ENCODE data around the gene EIF3L. TPM values are rescaled to one million over a fixed set of nuclear protein-coding genes. Genes with fewer than 3 reads are reported as not detected.

The EIF3L gene
- total and polyA plus RNA-seq, 2 donors (not counting 3 experiments of a cell fraction or from before 2014, with no cell fraction given): 479 to 601 TPM

DNA sequence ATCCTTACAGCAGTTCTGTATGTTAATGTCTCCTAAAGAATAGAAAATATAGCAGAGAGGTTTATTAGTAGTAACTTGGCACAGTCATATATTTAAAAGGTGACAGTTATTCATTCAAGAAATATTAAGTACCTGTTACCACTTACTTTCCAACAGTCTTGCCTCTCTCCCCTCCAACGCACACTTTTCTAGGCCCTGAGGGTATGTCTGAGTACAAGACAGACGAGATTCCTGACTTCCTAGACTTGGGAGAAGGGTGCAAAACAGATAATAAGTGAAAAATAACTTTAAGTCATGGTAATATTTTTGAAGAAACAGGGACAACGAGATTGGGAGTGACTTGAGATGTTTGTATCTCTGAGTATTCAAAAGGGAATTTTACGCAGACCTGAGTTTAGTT, 1.6 kb downstream of the EIF3L start:
- POLR2A ChIA-PET: no interaction called here
- no TSS peak for BruUV-seq (replicated peaks)

More for the DNA sequence above, 1.6 kb downstream of the EIF3L start:
- peaks cover 7% of the 10 kb centered on the region for H4K20me1 ChIP-seq (replicated peaks; ENCODE audit: control insufficient read depth, extremely low read depth, insufficient read depth, low read length)
- dilution Hi-C loops (cut with MboI; ENCODE audit: extremely low pct_ligation_motif_present, low sequenced_read_pairs): no loop called here
- no peak overlapping the region for H3K9ac ChIP-seq (replicated peaks; ENCODE audit: extremely low read depth, insufficient read depth, low read length)
- H3K4me2 ChIP-seq (ENCODE audit: insufficient read depth, low read length): peak overlapping the region; percentile 94
- no peaks in the 10 kb centered on the region for H3K27me3 ChIP-seq (ENCODE audit: control insufficient read depth in 2 of 2, insufficient read depth in 2 of 2, low read length in 2 of 2)
- H3K36me3 ChIP-seq (ENCODE audit: control insufficient read depth in 2 of 2, extremely low read depth in 1 of 2, insufficient read depth in 2 of 2, low read length in 2 of 2): peaks cover 21 to 29% of the 10 kb centered on the region in 2 experiments
- H3K9me1 ChIP-seq (replicated peaks; ENCODE audit: control insufficient read depth, extremely low read depth, insufficient read depth, low read length): no peaks in the 10 kb centered on the region
- intact Hi-C loops (cut with micrococcal nuclease): no loop called here
- no peak overlapping the region for H3K4me3 ChIP-seq (replicated peaks in 1 of 3; ENCODE audit: insufficient read depth in 1 of 3, low read depth in 1 of 3, low read length in 3 of 3)
- H3K4me1 ChIP-seq (ENCODE audit: control insufficient read depth, extremely low read depth, insufficient read depth, low read length): peaks cover 17% of the 10 kb centered on the region
- H3K27ac ChIP-seq (ENCODE audit: insufficient read depth, low read depth, low read length): no peak overlapping the region
- no peak overlapping the region for H2AFZ ChIP-seq (ENCODE audit: low read depth, low read length)
- peaks cover 65% of the 10 kb centered on the region for H3K79me2 ChIP-seq (ENCODE audit: control insufficient read depth, insufficient read depth, low read length)
- DNase-seq (ENCODE audit: low read depth, low spot score): no peak
- no peak for FAIRE-seq
- H3K9me3 ChIP-seq (replicated peaks; ENCODE audit: control insufficient read depth, insufficient read depth, low read length): no peaks in the 10 kb centered on the region
- no peak for TF ChIP-seq GATA2 (IDR thresholded peaks at IDR 0.05; ENCODE audit: insufficient read depth, insufficient read length, low read depth, low read length)
- no peak for TF ChIP-seq FOS (IDR thresholded peaks at IDR 0.05; ENCODE audit: borderline replicate concordance, insufficient read depth, low read length)
- TF ChIP-seq JUN (IDR thresholded peaks at IDR 0.05; ENCODE audit: borderline replicate concordance, insufficient read depth, insufficient read length, low read depth): no peak
- TF ChIP-seq POLR2A (IDR thresholded peaks at IDR 0.05; ENCODE audit: low read depth, low read length): no peak
- no peak for TF ChIP-seq MYC (IDR thresholded peaks at IDR 0.05; ENCODE audit: low read depth, low read length)
- TF ChIP-seq, protein P1, sequence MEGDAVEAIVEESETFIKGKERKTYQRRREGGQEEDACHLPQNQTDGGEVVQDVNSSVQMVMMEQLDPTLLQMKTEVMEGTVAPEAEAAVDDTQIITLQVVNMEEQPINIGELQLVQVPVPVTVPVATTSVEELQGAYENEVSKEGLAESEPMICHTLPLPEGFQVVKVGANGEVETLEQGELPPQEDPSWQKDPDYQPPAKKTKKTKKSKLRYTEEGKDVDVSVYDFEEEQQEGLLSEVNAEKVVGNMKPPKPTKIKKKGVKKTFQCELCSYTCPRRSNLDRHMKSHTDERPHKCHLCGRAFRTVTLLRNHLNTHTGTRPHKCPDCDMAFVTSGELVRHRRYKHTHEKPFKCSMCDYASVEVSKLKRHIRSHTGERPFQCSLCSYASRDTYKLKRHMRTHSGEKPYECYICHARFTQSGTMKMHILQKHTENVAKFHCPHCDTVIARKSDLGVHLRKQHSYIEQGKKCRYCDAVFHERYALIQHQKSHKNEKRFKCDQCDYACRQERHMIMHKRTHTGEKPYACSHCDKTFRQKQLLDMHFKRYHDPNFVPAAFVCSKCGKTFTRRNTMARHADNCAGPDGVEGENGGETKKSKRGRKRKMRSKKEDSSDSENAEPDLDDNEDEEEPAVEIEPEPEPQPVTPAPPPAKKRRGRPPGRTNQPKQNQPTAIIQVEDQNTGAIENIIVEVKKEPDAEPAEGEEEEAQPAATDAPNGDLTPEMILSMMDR (IDR thresholded peaks at IDR 0.05; ENCODE audit: extremely low read depth in 1 of 2, insufficient read depth in 1 of 2, low read depth in 1 of 2, low read length in 2 of 2): no peak
- TF ChIP-seq EZH2 (IDR thresholded peaks at IDR 0.05; ENCODE audit: borderline replicate concordance, low read depth, low read length, severe bottlenecking): no peak
- TF ChIP-seq MAX (IDR thresholded peaks at IDR 0.05; ENCODE audit: insufficient read depth, insufficient read length): no peak
- TF ChIP-seq POLR2AphosphoS5 (IDR thresholded peaks at IDR 0.05; ENCODE audit: insufficient read depth, low read depth, low read length): no peak
- CTCF ChIA-PET: no interaction called here

Data from endothelial cell of umbilical vein (primary cell).